Measurements from ENCODE around the gene IL16.

The IL16 gene

DNA sequence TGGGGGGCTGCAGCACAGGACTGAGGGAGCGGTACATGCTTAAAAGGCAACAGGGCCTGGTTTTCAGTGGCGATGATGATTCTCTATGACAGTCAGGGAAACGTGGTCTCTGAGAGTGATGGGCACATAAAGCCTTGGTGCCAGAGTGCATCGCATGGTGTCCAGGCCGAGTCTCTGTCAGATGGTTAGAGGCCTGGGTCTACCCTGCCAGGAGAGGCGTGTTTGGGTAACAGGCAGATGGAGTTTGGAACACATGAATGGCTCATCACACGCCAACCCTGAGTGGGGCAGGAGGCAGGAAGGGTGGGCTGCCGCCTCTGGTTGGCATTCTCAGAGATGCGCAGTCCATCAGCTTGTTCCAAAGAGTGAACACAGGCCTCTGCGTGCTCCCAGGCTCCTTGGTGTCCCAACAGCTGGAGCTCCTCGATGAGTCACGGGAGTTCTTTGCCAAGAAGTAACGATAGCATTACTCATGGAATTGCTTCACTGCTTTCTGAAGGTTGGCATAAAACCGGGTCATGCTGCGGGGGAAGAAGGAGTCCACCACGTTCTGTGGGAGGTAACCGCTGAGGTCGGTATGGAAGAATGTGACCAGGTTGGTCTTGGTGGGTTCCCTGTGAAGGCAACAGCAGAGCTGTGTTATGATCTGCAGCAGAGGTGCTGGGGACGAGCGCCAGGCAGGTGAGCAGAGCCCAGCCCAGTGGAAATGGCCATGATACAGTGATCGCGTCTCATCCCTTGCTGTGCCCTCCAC is 116.3 kb downstream of the IL16 start:
- in situ Hi-C loops (cut with HindIII; ENCODE audit: low pct_unique_long_range_greater_than_20kb, low sequenced_read_pairs), result no loop called here
- DNase-seq (ENCODE audit: low read depth in 1 of 2, low spot score in 1 of 2), result no peak
- TF ChIP-seq JUND (IDR thresholded peaks at IDR 0.05; ENCODE audit: low read depth), result no peak

- DNase-seq (ENCODE audit: low read depth in 1 of 2, low spot score in 1 of 2), result no peak
- in situ Hi-C loops (cut with HindIII; ENCODE audit: low pct_unique_long_range_greater_than_20kb, low sequenced_read_pairs), result no loop called here
Measured at GRCh38 chr15:81313686-81314085, 117.0 kb downstream of the IL16 start.

DNA sequence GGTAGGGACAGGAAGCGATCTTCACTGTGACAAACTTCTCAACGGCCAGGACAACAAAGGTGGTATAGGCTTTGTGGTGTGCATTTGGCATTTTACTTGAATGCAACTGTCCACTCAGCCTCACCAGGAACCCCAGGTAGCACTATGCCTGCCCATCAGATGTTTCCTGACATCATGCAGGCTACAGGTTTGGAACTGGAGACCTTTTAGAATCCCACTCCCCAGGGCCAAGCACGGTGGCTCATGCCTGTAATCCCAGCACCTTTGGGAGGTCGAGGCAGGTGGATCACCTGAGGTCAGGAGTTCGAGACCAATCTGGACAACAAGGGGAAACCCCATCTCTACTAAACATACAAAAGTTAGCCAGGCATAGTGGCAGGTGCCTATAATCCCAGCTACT is 117.7 kb downstream of the IL16 start:
- no peak for DNase-seq (ENCODE audit: low read depth in 1 of 2, low spot score in 1 of 2)
- in situ Hi-C loops (cut with HindIII; ENCODE audit: low pct_unique_long_range_greater_than_20kb, low sequenced_read_pairs), result no loop called here
- TF ChIP-seq JUND (IDR thresholded peaks at IDR 0.05; ENCODE audit: low read depth), result no peak

More at GRCh38 chr15:81313686-81314085, 117.0 kb downstream of the IL16 start:
- TF ChIP-seq JUND (IDR thresholded peaks at IDR 0.05; ENCODE audit: low read depth), result no peak

DNA sequence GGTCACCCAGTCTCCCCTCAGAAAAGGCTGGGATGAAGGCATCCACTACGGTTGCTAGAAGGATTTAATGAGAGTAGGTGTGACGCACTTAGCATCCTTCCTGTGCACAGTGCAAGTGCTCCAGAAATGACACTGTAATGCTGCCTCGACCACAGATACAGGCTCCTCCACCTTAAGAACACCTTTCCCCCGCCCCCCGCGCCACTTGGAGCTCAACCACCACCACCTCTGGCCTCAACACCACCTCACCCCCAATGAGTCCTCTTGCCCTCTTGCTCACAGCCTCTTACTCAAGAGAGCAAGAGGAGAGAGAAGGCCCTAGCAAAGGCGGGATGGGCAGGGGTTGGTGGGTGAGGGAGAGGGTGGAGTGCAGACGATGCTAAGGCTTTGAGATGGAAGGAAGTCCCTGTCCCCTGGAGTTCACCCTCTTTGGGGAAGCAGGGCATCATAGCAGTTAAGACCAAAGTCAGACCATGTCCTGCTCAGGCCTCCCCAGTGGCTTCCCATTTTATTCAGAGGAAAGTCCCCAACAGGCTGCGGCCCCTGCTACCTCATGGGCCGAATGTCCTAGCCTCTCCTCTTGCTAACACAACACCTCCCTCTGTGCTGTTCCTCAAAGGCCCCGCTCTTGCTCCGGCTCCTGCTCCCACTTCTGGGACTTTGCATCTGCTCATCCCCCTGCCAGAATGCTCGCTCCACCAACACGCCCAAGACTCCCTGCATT is 118.9 kb downstream of the IL16 start:
- no peak for TF ChIP-seq JUND (IDR thresholded peaks at IDR 0.05; ENCODE audit: low read depth)
- no peak for DNase-seq (ENCODE audit: low read depth in 1 of 2, low spot score in 1 of 2)
- in situ Hi-C loops (cut with HindIII; ENCODE audit: low pct_unique_long_range_greater_than_20kb, low sequenced_read_pairs), result no loop called here

- TF ChIP-seq JUND (IDR thresholded peaks at IDR 0.05; ENCODE audit: low read depth), result no peak
- DNase-seq (ENCODE audit: low read depth in 1 of 2, low spot score in 1 of 2), result no peak
- in situ Hi-C loops (cut with HindIII; ENCODE audit: low pct_unique_long_range_greater_than_20kb, low sequenced_read_pairs), result no loop called here
Measured at GRCh38 chr15:81316267-81316666, 119.6 kb downstream of the IL16 start.

DNA sequence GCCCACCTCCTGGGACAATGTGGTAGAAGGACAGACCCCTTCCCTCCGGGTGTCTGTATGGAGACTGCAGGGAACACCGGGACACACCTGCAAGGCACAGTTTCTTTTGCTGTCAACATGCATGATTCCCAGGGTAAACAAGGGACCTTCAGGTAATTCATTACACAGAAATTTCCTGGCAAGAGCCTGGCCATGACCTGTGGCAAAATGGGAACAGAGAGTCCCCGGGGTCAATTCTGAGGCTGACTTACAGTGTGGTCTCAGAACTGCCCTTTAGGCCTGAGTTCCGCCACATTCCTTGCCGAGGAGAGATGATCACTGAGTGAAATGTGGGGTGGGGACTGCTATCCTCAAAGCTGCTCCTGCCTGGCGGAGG is 121.0 kb downstream of the IL16 start:
- no peak for TF ChIP-seq JUND (IDR thresholded peaks at IDR 0.05; ENCODE audit: low read depth)
- in situ Hi-C loops (cut with HindIII; ENCODE audit: low pct_unique_long_range_greater_than_20kb, low sequenced_read_pairs), result no loop called here
- no peak for DNase-seq (ENCODE audit: low read depth in 1 of 2, low spot score in 1 of 2)

- no peak for TF ChIP-seq JUND (IDR thresholded peaks at IDR 0.05; ENCODE audit: low read depth)
- DNase-seq (ENCODE audit: low read depth in 1 of 2, low spot score in 1 of 2), result no peak
- in situ Hi-C loops (cut with HindIII; ENCODE audit: low pct_unique_long_range_greater_than_20kb, low sequenced_read_pairs), result no loop called here
Measured at GRCh38 chr15:81321667-81322066, 125.0 kb downstream of the IL16 start.

DNA sequence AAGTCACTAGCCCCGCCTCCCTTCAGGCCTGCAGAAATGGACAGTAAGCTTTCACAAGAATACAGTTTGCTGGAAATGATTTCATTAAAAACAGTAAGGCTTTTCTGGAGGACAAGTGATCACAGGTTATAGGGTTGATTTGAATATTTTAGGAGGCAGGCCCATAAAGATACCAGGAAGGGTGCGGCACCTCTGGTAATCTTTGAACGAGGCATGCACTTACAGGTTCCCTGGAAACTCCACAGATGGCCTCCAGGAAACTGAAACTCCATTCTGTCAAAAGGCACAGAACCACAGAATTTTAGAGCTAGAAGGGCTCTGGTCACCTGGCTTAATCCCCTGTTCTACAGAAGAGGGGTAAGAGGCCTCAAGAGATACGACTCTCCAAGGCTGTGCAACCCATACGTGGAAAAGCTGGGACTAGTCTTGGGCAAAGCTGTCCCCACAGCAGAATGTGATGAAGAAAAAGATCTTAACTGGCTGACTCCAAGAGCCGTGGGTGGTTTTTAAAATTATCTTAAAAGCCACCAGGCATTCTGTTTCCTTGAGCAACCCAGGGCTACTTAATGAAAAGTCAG is 126.1 kb downstream of the IL16 start:
- DNase-seq (ENCODE audit: low read depth in 1 of 2, low spot score in 1 of 2), result no peak
- in situ Hi-C loops (cut with HindIII; ENCODE audit: low pct_unique_long_range_greater_than_20kb, low sequenced_read_pairs), result no loop called here
- no peak for TF ChIP-seq JUND (IDR thresholded peaks at IDR 0.05; ENCODE audit: low read depth)

DNA sequence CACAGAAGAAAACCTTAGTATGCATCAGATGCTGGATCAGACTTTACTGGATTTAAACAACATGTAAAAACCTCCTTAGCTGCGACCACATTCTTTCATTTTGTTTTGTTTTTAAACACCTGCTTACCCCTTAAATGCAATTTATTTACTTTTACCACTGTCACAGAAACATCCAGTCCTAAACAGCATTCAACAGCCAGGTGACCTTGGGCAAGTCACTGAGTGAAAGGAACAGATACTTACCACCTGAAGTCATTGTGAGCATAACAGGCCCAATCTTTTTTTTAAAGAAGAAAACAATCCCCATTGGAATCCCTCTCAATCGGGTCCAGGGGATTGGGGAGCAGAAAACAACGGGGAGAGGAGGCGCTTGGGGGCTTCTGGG is 126.9 kb downstream of the IL16 start:
- TF ChIP-seq JUND (IDR thresholded peaks at IDR 0.05; ENCODE audit: low read depth), result no peak
- in situ Hi-C loops (cut with HindIII; ENCODE audit: low pct_unique_long_range_greater_than_20kb, low sequenced_read_pairs), result no loop called here

DNA sequence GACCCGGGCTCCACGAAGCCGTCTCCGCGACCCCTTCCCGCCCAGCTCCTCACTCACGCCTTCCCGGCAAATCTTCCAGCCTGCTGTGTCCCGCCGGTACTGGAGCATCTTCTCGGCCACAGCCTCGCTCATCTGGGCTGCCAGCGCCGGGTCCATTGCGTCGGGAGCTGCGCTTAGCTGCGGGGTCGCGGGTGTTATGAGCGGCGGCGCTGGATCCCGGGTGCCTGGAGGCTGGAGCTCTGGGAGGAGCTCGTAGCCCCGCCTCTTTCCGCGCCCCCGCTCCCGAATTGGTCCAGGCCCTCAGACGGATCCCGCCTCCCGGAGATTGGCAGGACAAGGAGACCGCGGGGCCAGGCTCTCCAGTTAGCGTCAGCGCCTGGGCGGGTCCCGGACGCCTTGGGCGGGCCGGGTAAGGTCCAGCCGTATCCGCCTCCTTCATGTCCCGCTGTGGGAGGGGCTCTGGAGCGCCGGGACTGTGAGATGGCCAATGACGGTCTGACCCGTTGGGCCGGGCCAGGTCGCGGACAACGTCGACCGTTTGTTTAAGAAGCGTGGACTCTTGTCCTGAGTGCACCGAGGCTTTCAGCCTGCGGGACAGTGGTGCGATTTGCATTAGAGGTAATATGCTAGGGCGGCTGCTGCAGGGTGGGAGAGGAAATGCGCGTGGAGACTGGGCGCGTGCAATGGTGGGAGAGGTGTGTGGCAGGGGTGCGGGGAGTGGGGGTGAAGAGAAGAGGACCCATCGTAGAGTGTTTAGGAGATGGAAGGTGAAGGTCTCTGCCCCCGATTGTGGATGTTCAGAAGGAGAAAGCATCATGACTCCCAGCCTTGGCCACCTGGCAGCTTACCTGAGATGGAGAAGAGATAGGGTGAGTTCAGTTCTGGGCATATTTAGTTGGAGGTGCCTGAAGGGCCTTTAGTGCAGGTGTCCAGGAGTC is 127.5 kb downstream of the IL16 start, which contains the start of gene STARD5:
STARD5 (minus strand) TSS at position 198 of the 938 bp plus-strand sequence; CDS start at position 156, 42 bp downstream.
- in situ Hi-C loops (cut with HindIII; ENCODE audit: low pct_unique_long_range_greater_than_20kb, low sequenced_read_pairs), result no loop called here
- peak; percentile 96 to 99 for DNase-seq (ENCODE audit: low read depth in 1 of 2, low spot score in 1 of 2)
- TF ChIP-seq JUND (IDR thresholded peaks at IDR 0.05; ENCODE audit: low read depth), result no peak

More for the DNA sequence above, 126.9 kb downstream of the IL16 start:
- DNase-seq (ENCODE audit: low read depth in 1 of 2, low spot score in 1 of 2), result no peak

GRCh38 chr15:81326466-81327212 is 130.0 kb downstream of the IL16 start:
- no peak for DNase-seq (ENCODE audit: low read depth in 1 of 2, low spot score in 1 of 2)
- no peak for TF ChIP-seq JUND (IDR thresholded peaks at IDR 0.05; ENCODE audit: low read depth)
- in situ Hi-C loops (cut with HindIII; ENCODE audit: low pct_unique_long_range_greater_than_20kb, low sequenced_read_pairs), result no loop called here

Data from T47D (cell line).